ENCODE results near the gene B4GALNT4. TPM values are rescaled to one million over a fixed set of nuclear protein-coding genes. Genes with fewer than 3 reads are reported as not detected.

The B4GALNT4 gene
- total and polyA plus RNA-seq, 9 donors = 12.9 to 34.1 (median 20.6) TPM

DNA sequence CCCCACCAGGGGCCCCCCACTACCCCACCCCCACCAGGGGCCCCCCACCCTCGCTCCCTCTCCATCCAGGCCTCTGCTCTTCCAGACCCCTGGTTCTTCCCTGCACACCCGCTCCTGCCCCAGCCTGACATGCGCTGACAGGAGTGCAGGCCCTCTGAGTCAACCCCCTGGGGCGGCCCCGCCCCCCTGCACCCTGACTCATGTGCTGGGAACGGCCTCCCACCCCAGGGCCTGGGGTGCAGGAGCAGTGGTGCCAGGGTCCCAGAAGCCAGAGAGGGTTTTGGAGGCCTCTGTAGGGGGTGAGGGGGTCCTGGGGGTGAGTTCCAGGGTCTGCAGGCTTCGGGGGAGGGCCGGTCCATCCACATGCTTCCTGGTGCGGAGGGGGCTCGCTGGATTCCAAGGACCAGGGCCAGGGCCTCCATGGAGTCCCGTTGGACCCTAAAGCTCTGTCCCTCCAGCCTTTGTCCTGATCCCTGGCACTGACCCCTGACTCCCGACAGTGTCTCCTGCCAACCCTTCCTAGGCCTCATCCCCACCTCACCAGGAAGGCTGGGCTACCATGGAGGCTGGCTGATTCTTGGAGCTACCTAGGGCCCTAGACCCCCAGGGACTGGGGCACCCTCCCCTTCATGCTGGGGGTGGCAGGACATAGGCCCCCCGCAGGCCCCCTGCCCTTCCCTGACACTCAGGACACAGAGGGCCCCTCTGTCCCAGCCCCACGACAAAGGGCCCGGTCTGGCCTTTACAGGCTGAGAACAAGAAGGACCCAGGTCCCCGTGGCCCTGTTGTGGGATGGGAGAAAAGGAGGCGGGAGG, 24.1 kb downstream of the B4GALNT4 start:
- no peak overlapping the region for H3K27ac ChIP-seq (ENCODE audit: low read length)
- no peaks in the 10 kb centered on the region for H3K36me3 ChIP-seq (ENCODE audit: control insufficient read depth, insufficient read depth, low read length)
- no peak for DNase-seq
- peaks cover 9% of the 10 kb centered on the region for H3K4me1 ChIP-seq (ENCODE audit: control insufficient read depth, insufficient read depth, low read length)
- 67% methylated on average over 10 of the region's 17 CpGs for WGBS (ENCODE audit: insufficient coverage)
- peaks cover 2% of the 10 kb centered on the region for H3K27me3 ChIP-seq (ENCODE audit: control insufficient read depth, insufficient read depth, low read length)
- no peak overlapping the region for H3K4me3 ChIP-seq (ENCODE audit: low read length)
- no peaks in the 10 kb centered on the region for H3K9me3 ChIP-seq (replicated peaks; ENCODE audit: control insufficient read depth, low read depth, low read length)

GRCh38 chr11:394034-394857, 24.9 kb downstream of the B4GALNT4 start, which contains the start of gene PKP3:
TSS of gene PKP3 (plus strand) at chr11:394209. CDS start at chr11:394293, 84 bp downstream.
- DNase-seq = no peak

DNA sequence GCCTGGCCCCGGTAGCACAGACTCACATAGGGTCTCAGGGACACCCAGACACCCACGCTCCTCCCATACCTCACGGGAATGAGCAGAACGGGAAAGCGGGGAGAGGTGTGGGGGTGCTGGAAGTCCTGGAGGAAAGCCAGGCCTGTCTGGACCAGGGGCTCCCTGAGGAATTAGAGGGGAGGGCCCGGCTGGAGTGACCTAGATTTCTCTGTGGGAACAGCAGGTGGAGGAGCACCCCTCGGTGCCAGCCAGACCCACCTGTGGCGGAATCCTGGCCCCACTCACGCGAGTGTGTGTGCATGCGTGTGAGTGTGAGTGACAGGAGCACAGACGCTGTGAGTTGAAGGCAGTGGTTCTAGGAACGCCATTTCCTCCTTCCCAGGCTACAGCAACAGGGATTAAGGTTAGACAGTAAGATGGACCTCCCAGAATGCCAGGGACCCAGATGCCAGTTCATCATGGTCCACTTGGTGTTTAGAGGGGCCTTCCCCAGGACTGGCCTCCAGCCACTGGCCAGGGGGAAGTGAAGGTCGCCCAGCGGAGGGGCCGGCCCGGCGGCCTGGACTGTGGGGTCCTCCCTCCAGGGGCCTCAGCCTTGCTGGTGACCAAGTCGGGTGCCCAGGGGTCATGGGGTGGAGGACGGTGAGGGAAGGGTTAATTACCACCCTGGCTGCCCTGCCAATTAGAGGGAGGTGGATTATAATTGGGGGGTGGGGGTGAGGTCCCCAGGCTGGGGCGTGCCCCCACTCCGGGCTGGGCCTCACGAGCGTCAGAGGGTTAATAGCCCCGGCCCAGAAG, 25.8 kb downstream of the B4GALNT4 start:
- WGBS (ENCODE audit: insufficient coverage) = 68% methylated on average over 14 of the region's 25 CpGs
- Histone ChIP-seq H3K27ac (ENCODE audit: low read length) (no peak overlapping the region), H3K36me3 (ENCODE audit: control insufficient read depth, insufficient read depth, low read length) (no peaks in the 10 kb centered on the region), H3K4me1 (ENCODE audit: control insufficient read depth, insufficient read depth, low read length) (peaks cover 9% of the 10 kb centered on the region), H3K4me3 (ENCODE audit: low read length) (no peak overlapping the region), H3K9me3 (replicated peaks; ENCODE audit: control insufficient read depth, low read depth, low read length) (peaks cover 3% of the 10 kb centered on the region), H3K27me3 (ENCODE audit: control insufficient read depth, insufficient read depth, low read length) (peaks cover 11% of the 10 kb centered on the region)
- DNase-seq = no peak

More at GRCh38 chr11:394034-394857, 24.9 kb downstream of the B4GALNT4 start, which contains the start of gene PKP3:
- Histone ChIP-seq H3K4me1 (ENCODE audit: control insufficient read depth, insufficient read depth, low read length) (peaks cover 9% of the 10 kb centered on the region), H3K9me3 (replicated peaks; ENCODE audit: control insufficient read depth, low read depth, low read length) (no peaks in the 10 kb centered on the region), H3K36me3 (ENCODE audit: control insufficient read depth, insufficient read depth, low read length) (no peaks in the 10 kb centered on the region), H3K27me3 (ENCODE audit: control insufficient read depth, insufficient read depth, low read length) (peaks cover 5% of the 10 kb centered on the region), H3K4me3 (ENCODE audit: low read length) (no peak within 1 kb of the TSS), H3K27ac (ENCODE audit: low read length) (no peak within 1 kb of the TSS)
- 45% methylated on average over 38 of the region's 57 CpGs for WGBS (ENCODE audit: insufficient coverage)

- no peak overlapping the region for H3K4me3 ChIP-seq (ENCODE audit: low read length)
- DNase-seq = no peak
- peaks cover 3% of the 10 kb centered on the region for H3K9me3 ChIP-seq (replicated peaks; ENCODE audit: control insufficient read depth, low read depth, low read length)
- peaks cover 9% of the 10 kb centered on the region for H3K4me1 ChIP-seq (ENCODE audit: control insufficient read depth, insufficient read depth, low read length)
- 56% methylated on average over 8 of the region's 11 CpGs for WGBS (ENCODE audit: insufficient coverage)
- peaks cover 14% of the 10 kb centered on the region for H3K27me3 ChIP-seq (ENCODE audit: control insufficient read depth, insufficient read depth, low read length)
- H3K27ac ChIP-seq (ENCODE audit: low read length) = no peak overlapping the region
- H3K36me3 ChIP-seq (ENCODE audit: control insufficient read depth, insufficient read depth, low read length) = no peaks in the 10 kb centered on the region
Measured at GRCh38 chr11:395866-396265, 26.6 kb downstream of the B4GALNT4 start.

DNA sequence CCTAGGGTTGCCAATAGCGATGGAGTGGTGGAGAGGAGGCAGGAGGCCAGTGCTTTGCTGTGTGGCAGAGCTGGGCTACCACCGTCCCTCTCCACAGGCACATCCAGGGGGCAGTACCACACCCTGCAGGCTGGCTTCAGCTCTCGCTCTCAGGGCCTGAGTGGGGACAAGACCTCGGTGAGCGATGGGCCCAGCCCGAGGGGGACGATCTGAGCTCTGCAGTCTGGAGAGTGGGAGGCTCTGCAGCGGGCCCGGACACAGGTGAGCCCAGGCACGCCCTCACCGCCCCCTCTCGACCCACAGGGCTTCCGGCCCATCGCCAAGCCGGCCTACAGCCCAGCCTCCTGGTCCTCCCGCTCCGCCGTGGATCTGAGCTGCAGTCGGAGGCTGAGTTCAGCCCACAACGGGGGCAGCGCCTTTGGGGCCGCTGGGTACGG, 27.2 kb downstream of the B4GALNT4 start:
- H3K9me3 ChIP-seq (replicated peaks; ENCODE audit: control insufficient read depth, low read depth, low read length) = peaks cover 3% of the 10 kb centered on the region
- H3K36me3 ChIP-seq (ENCODE audit: control insufficient read depth, insufficient read depth, low read length) = no peaks in the 10 kb centered on the region
- peaks cover 14% of the 10 kb centered on the region for H3K27me3 ChIP-seq (ENCODE audit: control insufficient read depth, insufficient read depth, low read length)
- WGBS (ENCODE audit: insufficient coverage) = 16% methylated on average over 15 of the region's 23 CpGs
- H3K27ac ChIP-seq (ENCODE audit: low read length) = no peak overlapping the region
- H3K4me1 ChIP-seq (ENCODE audit: control insufficient read depth, insufficient read depth, low read length) = peaks cover 9% of the 10 kb centered on the region
- no peak for DNase-seq
- H3K4me3 ChIP-seq (ENCODE audit: low read length) = peak overlapping the region; percentile 37

DNA sequence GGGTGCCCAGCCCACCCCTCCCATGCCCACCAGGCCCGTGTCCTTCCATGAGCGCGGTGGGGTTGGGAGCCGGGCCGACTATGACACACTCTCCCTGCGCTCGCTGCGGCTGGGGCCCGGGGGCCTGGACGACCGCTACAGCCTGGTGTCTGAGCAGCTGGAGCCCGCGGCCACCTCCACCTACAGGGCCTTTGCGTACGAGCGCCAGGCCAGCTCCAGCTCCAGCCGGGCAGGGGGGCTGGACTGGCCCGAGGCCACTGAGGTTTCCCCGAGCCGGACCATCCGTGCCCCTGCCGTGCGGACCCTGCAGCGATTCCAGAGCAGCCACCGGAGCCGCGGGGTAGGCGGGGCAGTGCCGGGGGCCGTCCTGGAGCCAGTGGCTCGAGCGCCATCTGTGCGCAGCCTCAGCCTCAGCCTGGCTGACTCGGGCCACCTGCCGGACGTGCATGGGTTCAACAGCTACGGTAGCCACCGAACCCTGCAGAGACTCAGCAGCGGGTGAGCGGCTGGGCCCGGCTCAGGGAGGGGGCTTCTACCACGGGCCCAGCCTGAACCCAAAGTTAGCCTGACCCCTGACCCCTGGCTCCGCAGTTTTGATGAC, 27.7 kb downstream of the B4GALNT4 start:
- 10% methylated on average over 43 of the region's 43 CpGs for WGBS (ENCODE audit: insufficient coverage)
- Histone ChIP-seq H3K36me3 (ENCODE audit: control insufficient read depth, insufficient read depth, low read length) (no peaks in the 10 kb centered on the region), H3K4me3 (ENCODE audit: low read length) (peak overlapping the region; percentile 37), H3K9me3 (replicated peaks; ENCODE audit: control insufficient read depth, low read depth, low read length) (peaks cover 3% of the 10 kb centered on the region), H3K27me3 (ENCODE audit: control insufficient read depth, insufficient read depth, low read length) (peaks cover 14% of the 10 kb centered on the region), H3K4me1 (ENCODE audit: control insufficient read depth, insufficient read depth, low read length) (peaks cover 9% of the 10 kb centered on the region), H3K27ac (ENCODE audit: low read length) (no peak overlapping the region)
- peak; percentile 64 for DNase-seq

DNA sequence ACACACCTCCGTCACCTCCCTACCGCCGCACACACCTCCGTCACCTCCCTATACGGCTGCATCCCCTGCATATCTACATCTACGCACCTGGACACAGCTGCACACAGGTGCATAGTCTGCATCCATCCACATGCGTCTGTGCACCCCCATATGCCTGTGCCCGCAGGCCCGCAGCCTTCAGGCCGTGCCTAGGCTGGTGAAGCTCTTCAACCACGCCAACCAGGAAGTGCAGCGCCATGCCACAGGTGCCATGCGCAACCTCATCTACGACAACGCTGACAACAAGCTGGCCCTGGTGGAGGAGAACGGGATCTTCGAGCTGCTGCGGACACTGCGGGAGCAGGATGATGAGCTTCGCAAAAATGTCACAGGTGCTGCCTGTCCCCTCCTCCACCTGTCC, 29.5 kb downstream of the B4GALNT4 start:
- Histone ChIP-seq H3K4me3 (ENCODE audit: low read length) (no peak overlapping the region), H3K27me3 (ENCODE audit: control insufficient read depth, insufficient read depth, low read length) (peaks cover 21% of the 10 kb centered on the region), H3K4me1 (ENCODE audit: control insufficient read depth, insufficient read depth, low read length) (peaks cover 9% of the 10 kb centered on the region), H3K36me3 (ENCODE audit: control insufficient read depth, insufficient read depth, low read length) (no peaks in the 10 kb centered on the region), H3K9me3 (replicated peaks; ENCODE audit: control insufficient read depth, low read depth, low read length) (peaks cover 3% of the 10 kb centered on the region), H3K27ac (ENCODE audit: low read length) (no peak overlapping the region)
- WGBS (ENCODE audit: insufficient coverage) = 94% methylated on average over 15 of the region's 20 CpGs
- DNase-seq = no peak

DNA sequence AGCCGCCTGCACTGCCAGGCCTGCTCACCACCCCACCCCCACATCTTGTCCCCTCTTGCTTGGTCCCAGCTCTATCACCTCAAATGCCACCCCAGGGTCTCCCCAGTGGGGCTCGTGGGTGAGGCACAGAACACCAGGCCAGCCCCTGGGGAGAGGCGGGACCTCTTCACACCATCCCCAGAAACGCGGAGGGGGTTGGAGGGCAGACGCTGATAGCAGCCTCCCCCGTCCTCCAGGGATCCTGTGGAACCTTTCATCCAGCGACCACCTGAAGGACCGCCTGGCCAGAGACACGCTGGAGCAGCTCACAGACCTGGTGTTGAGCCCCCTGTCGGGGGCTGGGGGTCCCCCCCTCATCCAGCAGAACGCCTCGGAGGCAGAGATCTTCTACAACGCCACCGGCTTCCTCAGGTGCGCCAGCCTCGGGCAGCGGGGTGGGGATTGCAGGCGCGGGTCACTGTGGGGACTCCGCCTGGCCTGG, 30.5 kb downstream of the B4GALNT4 start:
- peaks cover 3% of the 10 kb centered on the region for H3K9me3 ChIP-seq (replicated peaks; ENCODE audit: control insufficient read depth, low read depth, low read length)
- DNase-seq = no peak
- no peaks in the 10 kb centered on the region for H3K36me3 ChIP-seq (ENCODE audit: control insufficient read depth, insufficient read depth, low read length)
- no peak overlapping the region for H3K4me3 ChIP-seq (ENCODE audit: low read length)
- H3K4me1 ChIP-seq (ENCODE audit: control insufficient read depth, insufficient read depth, low read length) = peaks cover 9% of the 10 kb centered on the region
- H3K27me3 ChIP-seq (ENCODE audit: control insufficient read depth, insufficient read depth, low read length) = peaks cover 25% of the 10 kb centered on the region
- WGBS (ENCODE audit: insufficient coverage) = 55% methylated on average over 20 of the region's 21 CpGs
- H3K27ac ChIP-seq (ENCODE audit: low read length) = no peak overlapping the region

DNA sequence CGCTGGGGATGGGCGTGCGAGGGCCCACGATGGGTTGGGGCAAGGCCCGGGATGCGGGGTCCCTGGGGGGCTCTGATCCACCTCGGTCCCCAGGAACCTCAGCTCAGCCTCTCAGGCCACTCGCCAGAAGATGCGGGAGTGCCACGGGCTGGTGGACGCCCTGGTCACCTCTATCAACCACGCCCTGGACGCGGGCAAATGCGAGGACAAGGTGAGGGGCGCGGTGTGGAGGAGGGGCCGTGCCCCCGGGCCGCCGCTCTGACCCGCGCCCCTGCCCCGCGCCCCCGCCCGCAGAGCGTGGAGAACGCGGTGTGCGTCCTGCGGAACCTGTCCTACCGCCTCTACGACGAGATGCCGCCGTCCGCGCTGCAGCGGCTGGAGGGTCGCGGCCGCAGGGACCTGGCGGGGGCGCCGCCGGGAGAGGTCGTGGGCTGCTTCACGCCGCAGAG, 31.0 kb downstream of the B4GALNT4 start:
- WGBS (ENCODE audit: insufficient coverage) = 28% methylated on average over 49 of the region's 50 CpGs
- peaks cover 3% of the 10 kb centered on the region for H3K9me3 ChIP-seq (replicated peaks; ENCODE audit: control insufficient read depth, low read depth, low read length)
- H3K27ac ChIP-seq (ENCODE audit: low read length) = no peak overlapping the region
- no peak overlapping the region for H3K4me3 ChIP-seq (ENCODE audit: low read length)
- peaks cover 9% of the 10 kb centered on the region for H3K4me1 ChIP-seq (ENCODE audit: control insufficient read depth, insufficient read depth, low read length)
- no peaks in the 10 kb centered on the region for H3K36me3 ChIP-seq (ENCODE audit: control insufficient read depth, insufficient read depth, low read length)
- H3K27me3 ChIP-seq (ENCODE audit: control insufficient read depth, insufficient read depth, low read length) = peaks cover 23% of the 10 kb centered on the region
- DNase-seq = no peak

All from muscle of leg (tissue), 11 donors.